HG03103 (cell line): Measurements from ENCODE around the gene ADCY5.

Experiments
- ATAC-seq: cut with Tn5 transposase; IDR thresholded peaks from one replicate; pipeline ENCODE4 v1.9.1; 2021; ENCODE audit warnings: low read depth; ENCODE audit not compliant: unreplicated experiment

Gene ADCY5

DNA sequence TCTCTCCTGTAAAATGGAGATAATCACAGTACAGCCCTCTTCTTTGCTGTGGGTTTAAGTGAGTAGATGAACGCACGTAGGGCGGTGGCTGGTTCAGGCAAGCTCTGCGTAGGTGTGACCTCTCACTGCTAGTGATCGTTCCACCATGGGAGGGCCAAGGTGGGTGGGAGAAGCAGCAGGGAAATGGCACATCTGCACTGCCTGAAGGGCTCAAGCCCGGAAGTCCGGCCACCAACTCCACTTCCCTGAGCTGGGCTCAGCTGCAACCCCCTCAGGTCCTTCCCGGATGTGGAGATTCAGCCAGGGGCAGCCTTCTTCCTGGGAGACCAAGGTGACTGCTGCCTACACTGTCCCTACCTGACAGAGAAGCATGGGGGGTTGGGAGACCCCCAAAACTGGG, 102.9 kb downstream of the ADCY5 start:
- no peak for ATAC-seq

DNA sequence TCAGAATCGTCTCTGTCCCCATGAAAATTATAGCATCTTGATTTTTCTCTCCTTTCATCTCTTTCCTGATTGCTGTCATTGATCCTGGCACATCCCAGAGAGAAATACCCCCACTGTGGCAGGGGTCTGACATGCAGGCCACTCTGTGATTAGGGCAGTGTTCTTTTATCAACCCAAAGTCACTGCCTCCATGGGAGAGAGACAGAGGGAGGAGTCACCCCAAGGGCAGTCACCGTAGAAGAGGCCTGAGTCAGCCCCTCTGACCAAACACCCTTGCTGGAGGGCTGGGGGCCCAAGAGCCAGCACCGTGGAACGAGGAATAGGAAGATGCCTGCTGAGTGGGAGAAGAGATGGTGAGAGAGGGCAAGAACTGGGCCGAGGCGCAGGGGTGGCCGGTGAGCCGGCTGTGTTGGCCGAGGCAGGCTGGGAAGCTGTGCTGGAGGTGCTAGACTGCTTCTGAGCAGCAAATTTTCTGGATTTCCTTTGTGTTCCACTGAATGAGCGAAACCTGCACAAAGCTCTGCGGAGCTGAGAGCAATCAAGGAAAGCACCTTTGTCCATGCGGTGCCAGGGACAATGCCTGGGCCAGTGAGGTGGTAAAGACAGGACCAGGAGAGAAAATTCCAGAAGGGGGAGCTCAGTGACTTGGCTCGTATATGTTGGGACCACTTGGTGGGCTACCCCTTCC, 103.8 kb downstream of the ADCY5 start:
- ATAC-seq, result no peak

DNA sequence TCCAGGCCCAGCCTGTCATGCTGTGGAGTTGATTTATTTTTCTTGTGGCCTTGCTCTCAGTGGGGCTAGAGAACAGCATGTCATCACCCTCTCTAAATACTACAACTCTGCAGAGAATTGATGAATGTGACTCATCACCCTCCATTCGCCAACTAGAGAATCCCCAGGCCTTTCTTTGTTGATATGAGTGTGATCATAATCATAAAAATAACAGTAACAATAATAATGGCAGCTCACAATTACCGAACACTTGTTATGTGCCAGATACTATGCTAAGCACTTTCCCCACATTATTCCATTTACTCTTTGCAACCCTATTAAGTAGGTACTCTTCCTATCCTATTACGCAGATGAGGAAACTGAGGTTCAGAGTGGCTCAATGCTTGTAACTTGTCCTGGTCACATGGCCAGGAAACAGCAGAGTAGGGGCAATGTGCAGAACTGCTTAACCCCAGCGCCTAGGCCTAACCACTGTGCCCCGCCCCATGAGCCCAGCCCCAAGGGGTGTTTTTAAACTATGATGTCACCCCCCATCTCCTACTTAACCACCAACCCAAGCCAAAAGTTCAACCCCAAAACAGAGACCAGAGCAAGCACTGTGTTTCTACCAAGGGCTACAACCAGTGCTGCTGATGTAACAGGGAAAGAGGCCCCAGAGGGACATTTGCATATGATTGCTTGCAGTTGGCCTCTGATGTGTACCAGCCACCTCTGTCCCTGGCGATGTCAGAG, 104.5 kb downstream of the ADCY5 start:
- ATAC-seq, result no peak

GRCh38 chr3:123343296-123344174, 105.4 kb downstream of the ADCY5 start:
- no peak for ATAC-seq

DNA sequence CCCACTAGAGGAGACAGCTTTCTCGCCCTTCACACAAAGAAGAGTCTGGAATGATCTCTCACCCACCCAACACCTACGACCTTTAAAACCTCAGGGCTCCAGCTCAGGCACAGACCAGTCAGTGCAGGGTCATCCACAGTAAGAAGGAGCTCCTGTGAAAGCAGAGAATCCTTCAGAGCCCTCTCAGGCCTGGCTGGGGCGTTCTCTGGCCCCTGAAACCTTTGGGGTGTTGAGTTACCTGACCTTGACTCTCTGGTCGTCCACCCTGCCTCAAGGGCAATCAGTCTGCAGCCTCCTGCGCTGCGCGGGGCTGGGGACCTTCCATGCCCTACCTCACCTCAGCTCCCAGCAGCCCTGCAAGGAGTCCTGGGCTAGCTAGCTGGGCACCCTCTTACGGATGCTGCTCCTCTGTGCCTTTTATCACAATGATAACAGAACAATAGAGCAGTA, 106.2 kb downstream of the ADCY5 start:
- ATAC-seq, result no peak

DNA sequence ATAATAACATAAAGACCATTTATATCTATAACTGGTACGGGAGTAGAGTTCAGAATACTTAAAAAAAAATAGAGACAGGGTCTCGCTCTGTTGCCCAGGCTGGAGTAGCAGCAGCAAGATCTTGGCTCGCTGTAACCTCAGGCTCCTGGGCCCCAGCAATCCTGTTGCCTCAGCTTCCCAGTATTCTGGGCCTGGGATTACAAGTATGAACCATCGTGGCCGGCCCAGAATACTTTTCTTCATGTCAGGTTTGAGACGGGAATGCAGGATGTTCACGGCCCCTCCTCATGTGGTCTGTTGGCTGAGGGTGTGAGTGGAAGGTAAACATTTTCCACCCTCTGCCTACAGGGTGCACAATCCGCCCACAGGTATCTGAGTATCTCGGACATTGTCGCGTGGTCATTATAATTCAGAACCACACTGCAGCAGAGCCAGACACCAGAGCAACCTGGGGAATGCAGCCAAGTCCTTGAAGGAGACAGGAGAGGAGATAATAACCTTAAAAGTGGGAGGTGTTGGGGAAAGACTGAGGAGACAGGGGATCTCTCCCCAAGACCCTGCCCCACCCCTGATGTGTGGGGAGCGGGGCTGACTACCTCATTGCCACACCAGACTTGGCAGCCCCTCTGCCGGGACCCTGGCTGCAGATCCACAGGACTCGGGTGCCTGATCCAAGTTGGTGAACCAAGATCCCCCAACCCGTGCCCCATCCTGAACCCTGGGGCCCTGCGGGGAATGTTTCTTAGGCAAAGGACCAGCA, 106.8 kb downstream of the ADCY5 start:
- ATAC-seq, result no peak

DNA sequence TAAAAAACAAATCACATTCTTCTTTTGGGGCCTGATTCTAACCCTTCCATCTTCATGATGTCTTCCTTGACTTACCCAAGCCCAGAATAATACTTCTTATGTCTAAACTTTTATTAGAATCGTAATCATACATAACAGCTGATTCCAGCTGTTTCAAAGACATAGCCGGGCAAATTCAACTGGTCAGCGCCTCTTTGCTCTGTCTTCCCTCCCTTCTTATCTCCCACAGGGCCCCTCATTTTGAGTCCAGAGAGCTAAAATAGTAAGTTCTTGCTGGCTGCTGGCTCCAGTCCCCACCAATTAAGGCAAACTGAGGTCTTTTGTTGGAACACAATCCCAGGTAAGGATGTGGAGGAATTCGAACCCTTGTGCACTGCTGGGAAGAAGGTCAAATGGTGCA, 108.6 kb downstream of the ADCY5 start:
- ATAC-seq, result no peak

DNA sequence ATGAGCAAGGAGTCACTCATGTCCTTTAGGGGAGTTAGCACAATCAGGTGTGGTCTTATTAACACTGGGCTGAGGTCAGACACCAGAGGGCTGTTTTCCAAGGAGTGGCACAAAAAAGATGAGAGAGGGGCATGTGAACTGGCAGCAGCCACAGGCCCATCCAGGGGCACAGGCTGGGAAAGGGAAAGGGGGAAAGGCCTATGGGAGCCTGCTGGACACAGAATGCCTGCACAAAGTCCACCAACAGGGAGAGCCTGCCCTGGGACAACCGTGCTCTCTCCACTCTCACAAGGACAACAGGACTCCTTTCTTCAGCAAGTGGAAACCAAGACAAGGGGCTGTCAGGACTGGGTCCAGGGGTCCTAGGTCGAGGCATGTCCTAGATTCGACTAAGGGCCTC, 109.6 kb downstream of the ADCY5 start:
- ATAC-seq, result no peak

DNA sequence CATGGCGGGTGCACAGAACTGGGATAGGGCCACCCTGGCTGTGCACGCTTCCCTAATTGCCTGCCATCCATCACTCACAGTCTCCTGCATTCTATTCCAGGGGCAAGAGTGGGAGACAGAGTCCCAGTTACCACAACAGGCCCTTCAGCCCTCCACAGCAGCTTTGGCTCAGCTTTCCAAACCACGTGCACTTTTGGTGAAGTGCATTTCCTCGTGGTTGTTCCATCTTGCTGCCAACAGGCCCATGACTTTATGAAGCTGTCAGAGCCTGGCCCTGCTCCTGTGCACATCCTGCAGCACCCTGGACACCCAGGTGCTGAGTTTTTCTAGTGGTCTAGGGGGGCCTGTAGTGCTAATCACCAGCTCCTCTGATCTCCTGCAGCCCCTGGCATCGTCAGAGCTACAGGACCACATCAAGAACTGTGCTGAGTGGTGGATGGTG, 110.2 kb downstream of the ADCY5 start:
- ATAC-seq, result no peak

GRCh38 chr3:123337948-123338619, 110.8 kb downstream of the ADCY5 start:
- ATAC-seq, result no peak

- ATAC-seq, result no peak
These were observed 111.7 kb downstream of the ADCY5 start for GRCh38 chr3:123337226-123337625.

DNA sequence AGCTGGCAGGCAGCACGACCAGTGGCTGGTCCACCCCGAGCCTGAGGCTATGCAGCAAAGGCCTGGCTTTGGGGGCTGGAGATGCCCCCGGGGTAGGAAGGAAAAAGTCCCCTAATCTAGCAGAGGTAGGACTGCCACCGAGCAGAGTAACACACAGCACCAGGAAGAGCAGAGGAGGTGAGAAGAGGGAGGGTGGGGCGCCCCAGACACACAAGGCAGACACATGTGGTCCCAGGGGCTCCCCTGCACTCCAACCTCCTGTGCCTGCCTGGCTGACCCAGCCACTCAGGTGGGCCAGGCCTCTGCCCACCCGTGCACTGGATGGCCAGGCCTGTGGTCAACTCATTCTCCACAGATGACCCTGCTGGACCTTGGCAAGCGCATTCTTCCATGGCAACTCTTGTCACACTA, 112.4 kb downstream of the ADCY5 start:
- ATAC-seq, result no peak

DNA sequence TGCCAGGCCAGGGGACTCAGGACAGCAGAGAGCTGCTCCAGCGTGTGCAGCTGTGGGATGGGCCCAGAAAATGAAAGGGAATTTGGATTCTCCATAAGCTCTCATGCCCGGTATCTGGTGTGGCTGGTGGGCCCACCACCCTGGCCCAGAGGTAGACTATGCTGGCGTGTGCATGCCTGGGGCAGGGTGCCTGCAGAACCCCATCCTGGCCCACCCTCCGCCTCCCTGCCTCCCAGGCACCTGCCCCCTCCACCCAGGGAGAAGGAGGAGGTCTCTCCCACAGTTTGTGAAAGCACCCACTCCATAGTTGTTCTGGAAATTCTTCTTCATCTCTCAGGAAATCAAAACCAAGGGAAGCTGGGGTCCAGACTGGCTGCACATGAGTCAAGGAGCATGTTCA, 112.9 kb downstream of the ADCY5 start:
- no peak for ATAC-seq

DNA sequence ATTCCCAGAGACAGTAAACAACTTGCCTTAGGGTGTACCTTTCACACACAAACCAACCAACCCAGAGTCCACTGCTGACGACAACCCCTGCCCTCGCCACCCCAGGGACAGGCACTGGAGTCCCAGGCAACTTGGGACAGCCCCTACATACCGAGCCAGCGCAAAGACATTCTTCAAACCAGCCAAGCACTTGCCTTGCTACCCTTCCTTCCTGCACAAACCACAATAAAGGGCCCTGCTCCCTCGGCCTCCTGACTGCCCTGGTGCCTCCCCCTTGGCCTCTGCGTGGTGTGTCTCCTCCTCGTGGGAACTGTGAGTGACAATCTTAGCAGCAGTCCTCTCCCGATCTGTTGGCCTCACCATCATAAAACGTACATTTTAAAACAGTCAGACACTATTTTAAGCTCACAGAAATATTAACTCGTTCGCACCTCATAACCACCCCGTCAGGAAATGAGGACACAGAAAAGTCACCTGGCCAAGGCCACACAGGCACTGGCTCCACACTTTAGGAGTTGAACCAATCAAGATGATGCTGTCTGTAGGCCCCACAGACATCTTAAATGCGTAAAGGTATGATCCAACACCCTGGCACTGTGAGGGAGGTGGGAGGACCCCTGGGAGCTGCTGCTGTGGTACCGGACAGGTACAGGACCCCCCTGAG, 113.8 kb downstream of the ADCY5 start:
- ATAC-seq, result no peak

- no peak for ATAC-seq
These were observed 114.8 kb downstream of the ADCY5 start for GRCh38 chr3:123334056-123334455.

DNA sequence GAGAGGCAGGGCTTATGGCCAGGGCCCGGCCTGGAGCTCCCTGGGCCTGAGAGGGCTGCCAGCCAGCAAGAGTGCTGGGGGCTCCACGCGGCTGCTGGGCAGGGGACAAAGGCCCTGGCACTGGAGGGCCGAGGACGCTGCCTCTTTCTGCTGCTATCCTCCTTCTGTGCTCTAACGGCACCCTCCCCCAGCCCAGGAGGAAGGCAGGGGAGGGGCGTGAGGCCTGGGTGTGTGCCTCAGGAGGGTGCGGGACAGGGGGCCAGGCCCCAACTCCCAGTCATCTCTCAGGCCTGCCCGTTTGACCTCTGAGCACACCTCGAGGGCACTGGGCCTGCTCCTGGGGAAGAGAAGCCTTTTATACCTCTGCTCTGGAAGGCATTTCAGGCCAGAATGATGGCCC, 115.5 kb downstream of the ADCY5 start:
- ATAC-seq, result no peak

DNA sequence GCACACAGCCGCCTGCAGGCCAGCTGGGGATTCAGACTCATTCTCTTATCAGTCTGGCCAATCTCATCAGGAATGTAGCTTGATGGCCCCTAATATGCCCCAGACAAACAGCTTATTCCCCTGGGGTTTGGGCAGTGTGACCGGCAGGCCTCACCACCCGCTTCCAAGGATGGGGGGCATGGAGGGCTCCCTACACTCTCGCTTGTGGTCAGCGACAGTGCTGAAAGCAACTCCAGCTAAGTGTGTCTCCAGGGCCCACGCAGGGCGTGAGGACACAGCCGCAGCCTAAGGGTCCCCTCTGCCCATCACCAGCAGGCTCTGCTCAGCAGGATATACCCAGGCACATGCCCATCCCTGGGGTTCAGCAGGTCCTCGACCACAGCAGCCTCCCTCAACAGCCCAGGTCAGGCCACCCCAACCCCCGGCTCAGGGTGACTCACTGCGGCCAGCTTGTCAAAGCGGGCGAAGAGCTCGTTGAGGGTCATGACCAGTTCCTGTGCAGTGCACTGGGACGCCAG, 116.7 kb downstream of the ADCY5 start:
- no peak for ATAC-seq

DNA sequence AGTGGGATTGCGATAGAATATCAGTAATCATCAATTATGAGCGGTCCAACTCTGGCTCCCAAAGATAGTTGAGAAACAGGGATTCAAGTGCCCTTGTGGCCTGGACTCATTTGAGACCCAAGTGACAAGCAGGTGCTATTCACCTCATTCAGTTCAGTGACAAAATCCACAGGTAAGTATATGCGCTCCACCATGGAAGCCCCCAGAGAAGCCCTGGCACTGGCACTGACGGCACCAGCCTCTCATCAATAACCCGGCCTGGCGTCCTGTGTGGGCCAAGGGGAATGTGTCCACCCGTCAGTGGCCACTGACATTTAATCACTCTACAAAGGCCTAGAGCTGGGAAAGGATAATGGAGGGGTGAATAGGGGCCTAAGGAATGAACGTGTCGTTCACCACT, 117.2 kb downstream of the ADCY5 start:
- ATAC-seq, result no peak

GRCh38 chr3:123331006-123331405, 117.9 kb downstream of the ADCY5 start:
- no peak for ATAC-seq
